VCaP (cell line): ENCODE measurements around the gene CEP68.

Experiments
- H3K27ac ChIP-seq: fragments of 450-650 bp; 2 replicates; pipeline ENCODE4 v1.5.1; 2017
- TF ChIP-seq, protein P1 (sequence below): fragments of 450-650 bp; conservative IDR thresholded peaks from 2 replicates; pipeline ENCODE4 v1.5.1; 2017; ENCODE audit warnings: mild to moderate bottlenecking, moderate library complexity

Gene CEP68, protein sequence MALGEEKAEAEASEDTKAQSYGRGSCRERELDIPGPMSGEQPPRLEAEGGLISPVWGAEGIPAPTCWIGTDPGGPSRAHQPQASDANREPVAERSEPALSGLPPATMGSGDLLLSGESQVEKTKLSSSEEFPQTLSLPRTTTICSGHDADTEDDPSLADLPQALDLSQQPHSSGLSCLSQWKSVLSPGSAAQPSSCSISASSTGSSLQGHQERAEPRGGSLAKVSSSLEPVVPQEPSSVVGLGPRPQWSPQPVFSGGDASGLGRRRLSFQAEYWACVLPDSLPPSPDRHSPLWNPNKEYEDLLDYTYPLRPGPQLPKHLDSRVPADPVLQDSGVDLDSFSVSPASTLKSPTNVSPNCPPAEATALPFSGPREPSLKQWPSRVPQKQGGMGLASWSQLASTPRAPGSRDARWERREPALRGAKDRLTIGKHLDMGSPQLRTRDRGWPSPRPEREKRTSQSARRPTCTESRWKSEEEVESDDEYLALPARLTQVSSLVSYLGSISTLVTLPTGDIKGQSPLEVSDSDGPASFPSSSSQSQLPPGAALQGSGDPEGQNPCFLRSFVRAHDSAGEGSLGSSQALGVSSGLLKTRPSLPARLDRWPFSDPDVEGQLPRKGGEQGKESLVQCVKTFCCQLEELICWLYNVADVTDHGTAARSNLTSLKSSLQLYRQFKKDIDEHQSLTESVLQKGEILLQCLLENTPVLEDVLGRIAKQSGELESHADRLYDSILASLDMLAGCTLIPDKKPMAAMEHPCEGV

DNA sequence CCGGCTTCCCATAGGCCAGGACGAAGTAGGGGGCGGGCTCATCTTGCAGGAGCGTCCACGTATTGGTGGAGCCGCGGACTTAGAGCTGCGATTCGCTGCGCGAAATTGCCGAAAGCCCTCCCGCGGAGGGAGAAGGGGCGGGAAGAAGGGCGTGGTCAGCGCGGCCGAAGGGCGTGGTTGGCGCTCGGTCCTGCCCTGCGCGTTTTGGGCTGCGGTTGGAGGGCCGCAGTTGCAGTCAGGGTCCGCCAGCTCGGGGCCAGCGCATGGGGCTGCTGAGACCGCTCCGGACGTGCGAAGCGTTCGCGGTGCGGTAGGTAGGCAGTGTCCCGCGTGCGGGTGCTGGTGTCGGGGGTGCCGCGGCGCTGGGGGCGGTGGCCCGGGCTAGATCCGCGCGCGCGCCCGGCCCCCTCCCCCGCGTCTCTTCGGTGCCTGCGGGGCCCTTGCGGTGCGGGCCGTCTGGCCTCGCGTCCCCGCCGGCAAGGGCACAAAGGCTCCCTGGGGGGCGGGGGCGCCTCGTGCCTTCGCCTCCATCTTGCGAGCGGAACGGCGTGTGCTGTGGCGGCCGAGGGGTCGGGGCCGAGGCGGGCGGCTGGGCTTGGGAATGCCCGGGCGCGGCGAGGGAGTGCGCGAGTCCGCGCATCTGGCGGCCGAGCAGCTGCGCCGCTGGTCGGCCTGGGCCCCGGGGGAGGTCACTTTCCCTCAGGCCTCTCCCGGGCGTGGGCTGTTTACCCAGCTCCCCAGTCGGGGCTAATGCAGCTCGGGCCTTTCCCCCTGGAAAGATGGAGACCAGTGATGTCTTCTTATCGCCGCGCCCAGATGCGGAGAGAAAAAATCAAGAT, at the start of gene CEP68:
Gene CEP68, plus strand, starts transcription at position 202 of the 839 bp plus-strand sequence. CDS start 13,029 bp downstream, outside the sequence.
- TF ChIP-seq, protein P1, sequence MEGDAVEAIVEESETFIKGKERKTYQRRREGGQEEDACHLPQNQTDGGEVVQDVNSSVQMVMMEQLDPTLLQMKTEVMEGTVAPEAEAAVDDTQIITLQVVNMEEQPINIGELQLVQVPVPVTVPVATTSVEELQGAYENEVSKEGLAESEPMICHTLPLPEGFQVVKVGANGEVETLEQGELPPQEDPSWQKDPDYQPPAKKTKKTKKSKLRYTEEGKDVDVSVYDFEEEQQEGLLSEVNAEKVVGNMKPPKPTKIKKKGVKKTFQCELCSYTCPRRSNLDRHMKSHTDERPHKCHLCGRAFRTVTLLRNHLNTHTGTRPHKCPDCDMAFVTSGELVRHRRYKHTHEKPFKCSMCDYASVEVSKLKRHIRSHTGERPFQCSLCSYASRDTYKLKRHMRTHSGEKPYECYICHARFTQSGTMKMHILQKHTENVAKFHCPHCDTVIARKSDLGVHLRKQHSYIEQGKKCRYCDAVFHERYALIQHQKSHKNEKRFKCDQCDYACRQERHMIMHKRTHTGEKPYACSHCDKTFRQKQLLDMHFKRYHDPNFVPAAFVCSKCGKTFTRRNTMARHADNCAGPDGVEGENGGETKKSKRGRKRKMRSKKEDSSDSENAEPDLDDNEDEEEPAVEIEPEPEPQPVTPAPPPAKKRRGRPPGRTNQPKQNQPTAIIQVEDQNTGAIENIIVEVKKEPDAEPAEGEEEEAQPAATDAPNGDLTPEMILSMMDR: no peak
- H3K27ac ChIP-seq: peak within 1 kb of the TSS; percentile 82

DNA sequence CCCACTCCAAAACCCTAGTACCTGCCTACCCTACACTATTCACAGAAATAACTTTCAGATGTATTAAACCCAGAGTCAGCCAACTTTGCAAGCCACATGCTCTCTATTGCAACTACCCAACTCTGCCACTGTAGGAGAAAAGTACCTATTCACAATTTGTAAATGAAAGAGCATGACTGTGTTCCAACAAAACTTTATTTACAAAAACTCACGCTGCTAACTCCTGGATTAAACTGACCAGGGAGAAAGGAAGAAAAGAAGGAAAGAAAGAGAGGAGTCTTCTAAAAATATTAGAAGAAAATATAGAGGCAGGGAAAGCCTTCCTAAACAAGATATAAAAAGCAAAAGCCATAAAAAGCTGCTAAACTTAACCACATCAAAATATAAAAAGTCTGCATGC, 42.4 kb upstream of the CEP68 start:
- TF ChIP-seq, protein P1: no peak
- H3K27ac ChIP-seq: no peak overlapping the region

DNA sequence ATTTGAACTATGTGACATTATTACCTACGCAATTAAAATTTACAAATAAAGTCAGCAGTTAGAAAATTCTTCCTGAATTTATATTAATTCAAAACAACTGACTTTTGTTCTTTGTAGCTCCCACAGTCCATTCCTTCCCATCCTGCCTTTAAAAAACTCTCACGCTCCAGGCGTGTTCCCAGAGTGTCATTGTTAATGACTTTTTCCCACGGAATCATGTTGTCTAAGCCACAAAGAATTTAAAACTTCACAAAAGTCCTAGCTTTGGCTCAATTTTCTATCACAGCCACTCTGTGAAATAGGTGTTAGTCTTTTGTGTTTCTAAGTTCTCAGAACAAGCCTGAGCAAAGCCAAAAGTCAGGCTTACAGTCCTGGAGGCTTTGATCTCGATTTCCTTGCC, 40.5 kb upstream of the CEP68 start:
- TF ChIP-seq, protein P1: no peak
- no peak overlapping the region for H3K27ac ChIP-seq

DNA sequence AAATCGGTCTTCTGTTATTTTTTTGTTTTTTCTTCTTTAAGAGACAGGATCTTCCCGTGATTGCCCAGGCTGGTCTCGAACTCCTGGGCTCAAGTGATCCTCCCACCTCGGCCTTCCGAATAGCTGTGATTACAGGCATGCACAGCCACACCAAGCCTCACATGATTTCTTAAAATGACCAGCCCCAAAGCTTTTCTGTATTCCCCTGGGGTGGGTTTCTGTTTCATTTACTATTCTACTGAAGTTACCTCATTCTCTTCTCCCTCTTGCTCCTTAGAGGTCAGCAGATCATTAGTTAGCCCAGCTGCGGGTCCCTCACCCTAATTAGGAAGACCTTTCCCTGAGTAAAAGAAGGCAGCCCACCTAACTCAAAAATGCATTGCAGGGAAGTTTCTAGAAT, 39.4 kb upstream of the CEP68 start:
- H3K27ac ChIP-seq: no peak overlapping the region
- TF ChIP-seq, protein P1: no peak

DNA sequence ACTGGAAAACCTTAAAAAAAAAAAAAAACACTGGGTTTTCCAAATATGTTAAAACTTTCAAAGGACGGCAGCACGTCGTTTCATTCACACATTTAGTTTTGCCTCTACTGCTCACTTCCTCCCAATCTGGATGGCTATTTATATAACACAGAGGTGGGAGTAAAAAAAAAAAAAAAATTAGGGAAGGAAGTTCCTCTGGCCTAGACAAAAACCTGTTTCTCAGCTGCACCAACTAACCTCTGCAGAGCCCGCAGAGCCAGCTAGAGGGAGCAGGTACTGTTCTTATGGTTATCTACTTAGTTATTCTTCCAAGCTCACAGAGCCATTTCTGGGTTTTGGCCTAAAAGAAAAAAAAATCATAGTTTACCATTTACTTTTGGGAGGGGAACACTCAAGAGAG, 38.9 kb upstream of the CEP68 start:
- H3K27ac ChIP-seq: no peak overlapping the region
- TF ChIP-seq, protein P1: peak; percentile 77

DNA sequence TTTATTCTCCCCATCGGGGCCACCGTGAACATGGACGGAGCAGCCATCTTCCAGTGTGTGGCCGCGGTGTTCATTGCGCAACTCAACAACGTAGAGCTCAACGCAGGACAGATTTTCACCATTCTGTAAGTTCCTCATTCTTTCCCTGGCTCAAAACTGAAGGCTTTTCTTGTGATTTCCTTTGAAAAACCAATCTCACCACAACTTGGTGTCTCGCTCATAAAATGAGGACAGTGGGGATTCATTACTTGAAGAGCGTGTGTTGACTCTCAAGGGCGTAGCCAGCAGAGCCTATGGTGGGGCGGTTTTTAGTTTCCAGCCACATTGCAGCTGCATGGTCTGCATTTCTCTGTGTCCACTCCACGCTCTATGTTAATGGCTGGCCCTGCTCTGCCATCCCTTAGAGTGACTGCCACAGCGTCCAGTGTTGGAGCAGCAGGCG, 38.1 kb upstream of the CEP68 start:
- H3K27ac ChIP-seq: no peak overlapping the region
- TF ChIP-seq, protein P1: no peak

DNA sequence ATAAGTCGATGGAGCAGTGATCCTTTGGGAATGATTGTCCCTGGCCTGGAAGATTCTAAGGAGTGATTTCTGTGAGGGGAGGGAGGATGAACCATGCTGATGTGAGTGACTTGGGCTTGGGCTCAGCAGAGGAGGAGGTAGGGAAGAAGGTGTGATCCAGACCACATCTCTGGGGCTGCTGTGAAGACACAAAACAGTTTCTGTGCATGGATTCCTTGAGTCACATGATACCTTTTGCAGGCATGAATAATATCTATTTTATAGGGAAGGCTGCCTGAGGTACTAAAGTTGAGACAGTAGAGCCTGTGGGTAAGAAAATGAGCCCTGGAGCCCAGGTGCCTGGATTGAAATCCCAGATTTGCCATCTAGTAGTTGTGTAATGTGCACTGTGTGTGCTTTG, 37.2 kb upstream of the CEP68 start:
- no peak overlapping the region for H3K27ac ChIP-seq
- TF ChIP-seq, protein P1: no peak
